ENCODE measurements around the gene CDH4.

CDH4 gene

DNA sequence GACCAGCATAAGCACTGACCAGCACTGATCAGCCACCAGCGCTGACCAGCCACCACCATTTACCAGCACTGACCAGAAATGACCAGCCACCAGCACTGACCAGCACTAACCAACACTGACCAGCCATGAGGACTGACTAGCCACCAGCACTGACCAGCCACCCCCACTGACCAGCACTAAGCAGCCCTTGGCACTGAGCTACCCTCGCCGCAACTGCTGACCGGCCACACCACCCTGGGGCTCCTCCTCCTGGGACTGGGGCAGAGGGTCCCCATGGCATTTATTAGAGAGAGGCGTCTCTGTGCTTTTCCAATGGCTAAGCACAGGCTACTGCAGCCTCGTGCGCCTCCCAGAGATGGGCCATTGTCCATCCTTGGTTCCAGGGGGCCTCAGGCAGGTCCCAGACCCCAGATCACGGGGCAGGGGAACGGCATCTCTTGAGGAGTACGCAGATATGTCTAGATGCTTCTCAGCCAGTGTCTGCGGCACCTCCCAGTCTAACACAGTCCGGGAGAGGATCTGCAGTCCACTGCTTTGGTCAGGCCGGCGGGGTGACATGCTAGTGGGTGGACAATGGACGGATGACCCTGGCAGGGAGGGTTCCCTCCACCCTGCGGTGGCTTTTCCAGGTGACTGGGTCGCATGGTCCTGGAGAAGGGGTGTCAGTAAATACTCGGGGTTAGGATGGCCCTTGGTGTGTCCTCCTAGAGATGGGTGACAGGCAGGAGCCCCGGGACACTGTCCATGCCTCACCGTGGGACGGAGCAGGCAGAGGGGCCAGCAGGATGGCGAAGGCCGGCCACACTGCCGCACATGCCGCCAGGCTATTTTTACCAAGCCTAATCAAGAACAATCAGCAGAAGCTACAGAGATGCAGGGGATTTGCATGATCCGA lies 645.6 kb downstream of the CDH4 start:
- DNase-seq = no peak

DNA sequence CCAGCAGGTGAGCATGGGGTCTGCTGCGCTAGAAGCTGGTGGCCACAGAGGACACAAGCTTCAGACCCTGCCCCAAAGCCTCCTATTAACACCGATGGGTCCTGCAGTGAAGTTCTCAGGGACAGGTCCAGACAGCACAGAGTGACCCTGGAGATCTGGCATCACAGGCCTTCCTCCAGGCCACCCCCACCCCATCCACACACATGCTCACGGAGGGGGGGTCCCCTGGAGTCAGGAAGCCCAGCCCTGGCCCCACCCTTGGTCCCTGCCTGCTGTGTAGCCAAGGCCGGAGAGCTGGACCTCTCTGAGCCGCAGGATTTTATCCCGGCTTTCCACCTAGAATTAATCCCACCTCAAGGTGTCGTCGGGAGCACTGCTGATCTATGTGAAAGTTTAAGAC lies 646.3 kb downstream of the CDH4 start:
- no peak for DNase-seq

DNA sequence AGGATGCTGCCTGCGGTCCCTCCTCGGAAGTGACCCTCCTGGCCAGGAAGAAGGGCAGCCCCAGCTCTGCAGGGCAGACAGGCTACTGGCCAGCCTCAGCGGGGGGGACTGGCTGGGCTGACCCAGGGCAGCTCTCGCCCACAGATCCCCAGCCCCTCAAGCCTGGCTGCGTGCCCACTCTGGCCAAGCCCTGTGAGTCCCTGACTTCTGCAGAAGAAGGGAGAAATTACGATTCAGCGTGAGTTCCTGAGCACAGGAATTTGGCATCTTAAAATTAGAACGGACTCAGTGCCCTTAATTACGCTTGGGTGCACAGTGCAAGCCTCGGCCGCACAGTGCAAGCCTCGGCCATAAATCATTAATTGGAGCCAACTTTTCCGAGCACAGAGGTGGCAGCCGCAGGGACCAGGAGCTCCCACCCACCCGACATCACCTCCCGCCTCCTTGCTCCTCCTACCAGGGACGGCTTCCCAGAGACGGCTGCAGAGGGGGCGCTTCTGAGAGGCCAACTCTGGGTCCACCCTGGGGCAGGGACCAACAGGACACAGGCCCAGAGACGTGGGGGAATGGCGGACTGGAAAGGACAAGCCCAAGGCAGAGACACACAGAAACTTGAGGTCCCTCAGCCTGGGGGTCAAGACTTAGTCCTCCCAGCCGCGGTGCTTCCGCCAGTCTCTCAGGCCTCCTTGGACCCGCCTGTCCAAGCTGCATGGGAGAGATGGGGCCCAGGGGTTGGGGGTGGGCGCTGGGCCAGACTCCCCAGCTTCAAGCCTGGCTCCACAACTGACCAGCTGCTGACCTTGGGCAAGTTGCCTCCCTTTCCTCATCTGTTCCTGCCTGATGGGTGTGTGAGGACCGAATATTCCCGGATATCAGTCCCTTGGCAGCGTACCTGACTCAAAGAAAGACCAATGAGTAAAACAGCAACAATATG lies 648.2 kb downstream of the CDH4 start:
- DNase-seq = no peak

DNA sequence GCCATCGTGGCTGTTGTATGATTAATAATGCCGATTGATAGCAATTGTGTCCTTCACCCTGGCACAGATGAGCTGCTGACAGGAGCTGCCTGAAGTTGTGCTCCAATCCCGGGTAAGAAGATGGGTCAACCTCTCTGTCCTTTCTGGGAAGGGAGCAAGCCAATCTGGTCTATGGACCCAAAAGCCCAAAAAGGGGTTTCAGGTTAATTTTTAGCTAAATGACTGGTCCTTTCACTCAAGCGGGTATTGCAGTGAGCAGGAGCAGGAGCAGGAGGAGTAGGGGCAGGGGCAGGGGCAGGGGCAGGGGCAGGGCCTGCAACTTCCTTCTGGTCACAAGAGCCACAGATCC lies 648.9 kb downstream of the CDH4 start:
- no peak for DNase-seq

DNA sequence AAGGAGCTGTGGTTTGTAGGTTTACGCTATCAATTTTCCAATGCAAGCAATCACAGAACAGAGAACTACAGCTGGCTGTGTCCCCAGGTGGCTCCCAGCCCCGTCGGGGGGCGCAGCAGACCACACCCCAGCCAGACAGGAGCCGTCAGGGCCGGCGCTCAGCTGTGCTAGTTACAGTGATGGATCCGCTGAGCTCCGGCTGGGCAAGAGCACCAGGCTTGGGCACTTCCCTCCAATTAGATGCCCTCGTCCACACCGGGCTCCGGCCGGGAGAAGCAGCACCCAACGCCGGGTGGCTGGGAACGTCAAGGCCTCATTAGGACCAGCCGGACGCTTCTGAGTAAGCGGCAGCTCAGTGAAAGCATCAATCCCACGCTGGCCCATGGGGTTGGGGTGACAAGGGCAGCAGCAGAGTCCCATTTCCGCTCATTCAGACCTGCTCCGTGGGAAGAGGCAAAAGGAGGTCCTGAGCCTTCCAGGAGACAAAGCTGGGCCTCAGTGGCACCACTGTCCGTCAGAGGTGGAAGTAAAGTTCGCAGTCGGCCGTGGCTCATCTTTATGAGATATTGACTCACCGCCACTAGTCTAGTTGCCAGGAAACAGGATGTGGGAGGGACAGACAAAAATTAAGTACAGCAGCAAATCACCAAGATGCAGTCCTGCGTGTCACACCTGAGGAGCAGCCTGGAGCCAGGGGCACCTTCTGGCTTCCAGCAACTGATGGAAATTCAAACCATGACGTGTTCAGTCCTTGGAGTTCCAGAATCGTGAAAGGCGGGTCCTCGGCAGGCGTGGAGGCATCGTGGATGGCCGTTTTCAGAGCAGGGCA lies 649.5 kb downstream of the CDH4 start:
- no peak for DNase-seq

DNA sequence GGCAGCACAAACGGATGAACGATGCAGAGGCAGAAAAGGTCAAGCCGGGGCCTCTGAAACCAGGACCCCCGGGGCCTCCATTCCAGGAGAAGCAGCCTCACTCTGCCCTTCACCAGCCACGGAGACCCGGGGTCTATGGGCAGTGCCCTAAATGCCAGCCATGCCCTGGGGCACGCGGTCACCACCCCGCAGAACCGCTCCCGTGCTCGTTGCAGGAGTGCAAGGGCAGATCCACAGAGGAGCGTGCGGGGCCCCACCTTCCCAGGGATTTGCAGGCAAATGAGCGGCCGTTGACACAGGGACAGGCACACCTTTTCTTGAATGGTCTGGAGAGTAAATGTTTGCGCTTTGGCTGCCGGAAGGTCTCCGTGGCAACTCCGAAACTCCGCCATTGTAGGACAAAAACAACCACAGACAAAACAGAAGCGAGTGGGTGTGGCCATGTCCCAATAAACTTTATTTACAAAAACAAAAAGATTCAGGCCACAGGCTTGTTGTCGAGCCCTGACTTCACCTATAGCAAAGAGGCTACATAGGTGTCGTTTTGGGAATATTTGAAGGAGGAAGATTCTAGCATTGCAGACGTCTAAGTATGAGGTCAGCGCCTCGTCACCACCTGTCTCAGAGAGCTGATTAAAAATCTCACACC lies 650.3 kb downstream of the CDH4 start:
- no peak for DNase-seq

DNA sequence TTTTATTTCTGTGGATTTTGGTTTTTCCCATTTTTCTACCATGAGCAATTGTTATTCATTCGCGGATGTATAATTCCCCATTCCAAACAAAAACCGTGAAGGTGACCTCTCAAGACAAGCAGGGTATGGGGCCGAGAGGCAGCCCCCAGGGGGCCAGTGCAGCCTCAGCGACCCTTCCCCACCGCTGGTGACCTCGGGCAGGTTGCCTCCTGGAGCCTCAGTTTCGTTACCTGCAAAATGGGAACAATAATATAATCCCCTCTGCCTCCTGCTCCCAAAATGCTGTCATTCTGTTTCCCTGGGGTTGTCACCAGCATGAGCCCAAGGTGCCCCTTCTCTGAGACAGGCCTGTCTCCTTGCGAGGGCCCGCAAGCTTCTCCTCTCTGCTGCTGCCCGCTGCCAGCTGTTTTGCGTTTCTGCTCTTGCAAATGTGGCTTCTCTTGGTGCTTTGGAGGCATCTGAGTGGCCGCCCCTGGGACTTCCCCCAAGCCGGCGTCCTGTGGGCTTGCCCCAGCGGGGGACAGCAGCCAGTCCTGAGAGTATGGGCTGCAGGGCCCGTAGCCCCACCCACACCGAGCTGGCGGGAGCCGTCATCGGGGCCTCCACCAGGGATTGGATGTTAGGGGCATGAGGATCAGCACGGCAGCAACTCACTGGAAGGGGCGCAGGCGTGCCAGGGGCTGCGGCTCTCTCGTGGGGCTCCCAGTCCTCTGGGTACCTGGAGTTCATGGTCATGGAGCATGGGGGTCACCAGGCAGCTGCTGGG lies 651.7 kb downstream of the CDH4 start:
- no peak for DNase-seq

DNA sequence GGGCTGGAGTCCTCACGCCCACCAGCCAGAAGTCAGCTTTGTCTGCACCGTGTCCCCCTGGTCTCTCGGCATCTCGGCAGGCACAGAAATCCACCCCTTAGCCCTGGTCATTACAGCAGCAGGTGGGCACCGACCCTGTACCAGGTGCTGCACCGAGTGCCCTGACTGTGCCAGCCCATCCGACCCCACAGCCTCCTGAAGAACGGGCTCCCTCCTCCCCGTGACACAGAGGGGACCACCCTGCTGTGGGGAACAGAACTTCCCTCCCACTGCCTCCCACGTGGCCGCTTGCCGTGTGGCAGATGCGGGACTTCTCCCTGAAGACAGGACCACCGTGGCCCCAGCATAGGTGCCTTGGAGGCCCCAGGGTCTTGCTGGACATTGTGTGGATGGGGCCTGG lies 652.4 kb downstream of the CDH4 start:
- DNase-seq = no peak

DNA sequence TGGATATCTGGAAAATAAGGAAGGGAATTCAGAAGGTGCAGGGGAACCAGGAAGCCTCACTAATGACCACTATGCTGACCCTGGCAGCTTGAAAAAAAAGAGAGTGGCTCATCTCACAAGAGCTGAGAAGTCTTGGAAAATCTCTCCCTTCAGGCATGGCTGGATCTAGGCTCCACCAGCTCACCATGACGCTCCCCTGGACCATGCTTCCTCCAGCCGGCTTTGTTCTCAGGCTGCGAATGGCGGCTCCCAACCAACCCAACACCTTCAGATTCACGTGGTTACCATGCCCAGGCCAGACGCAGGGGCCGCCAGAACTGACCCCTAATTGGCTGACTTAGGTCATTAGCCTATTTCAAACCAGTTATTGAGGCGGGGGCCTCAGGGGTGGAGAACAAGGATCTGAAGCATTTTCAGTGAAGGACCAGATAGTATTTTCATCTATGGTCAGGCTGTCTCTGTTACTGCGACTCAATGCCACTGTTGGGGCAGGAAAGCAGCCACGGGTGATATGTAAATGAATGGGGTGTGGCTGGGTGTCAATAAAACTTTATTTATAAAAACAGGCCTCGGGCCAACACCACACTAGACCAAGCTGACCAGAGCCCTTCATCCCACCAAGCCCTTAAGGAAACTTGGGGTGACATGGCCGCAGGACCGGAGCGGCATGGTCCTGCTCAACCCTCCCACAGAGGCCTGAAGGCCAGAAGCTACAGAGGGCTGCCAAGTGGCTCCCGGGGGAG lies 653.9 kb downstream of the CDH4 start:
- no peak for DNase-seq

DNA sequence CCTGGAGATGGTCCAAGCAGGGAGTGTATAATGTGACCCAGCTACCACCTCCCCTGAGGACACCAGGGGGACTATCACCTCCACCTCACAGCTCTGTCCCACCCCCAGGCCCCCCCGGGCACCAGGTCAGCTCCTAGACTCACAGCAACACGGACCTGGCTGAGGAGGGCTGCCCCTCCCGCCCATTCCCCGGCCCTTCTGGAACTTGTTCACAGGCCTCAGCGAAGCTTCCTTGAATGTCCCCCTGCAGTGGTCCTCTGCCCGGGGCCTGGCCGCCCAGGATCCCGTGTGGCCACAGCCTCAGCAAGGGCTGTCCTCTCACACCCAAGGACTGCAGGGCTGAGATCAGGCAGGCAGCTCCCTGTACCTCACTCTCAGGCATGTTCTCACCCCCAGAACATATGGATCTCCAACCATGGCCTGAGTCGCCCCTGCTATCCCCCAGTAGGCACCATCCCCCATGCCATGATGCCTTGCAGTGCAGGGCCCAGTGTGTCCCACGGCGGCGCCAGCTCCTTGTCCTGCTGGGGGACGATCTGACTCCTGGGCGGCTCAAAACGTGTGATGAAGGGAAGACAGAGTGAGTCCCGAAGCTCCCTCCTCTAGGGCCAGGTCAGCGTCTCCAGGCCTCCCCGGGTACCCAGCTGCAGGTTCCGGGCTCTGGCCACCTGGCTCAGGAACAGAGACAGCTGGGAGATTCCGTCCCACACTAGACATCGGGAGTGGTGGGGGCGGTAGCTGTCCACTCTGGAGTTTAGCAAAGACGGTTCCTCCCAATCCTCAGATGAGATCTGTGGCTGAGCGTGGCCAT lies 655.2 kb downstream of the CDH4 start:
- no peak for DNase-seq

DNA sequence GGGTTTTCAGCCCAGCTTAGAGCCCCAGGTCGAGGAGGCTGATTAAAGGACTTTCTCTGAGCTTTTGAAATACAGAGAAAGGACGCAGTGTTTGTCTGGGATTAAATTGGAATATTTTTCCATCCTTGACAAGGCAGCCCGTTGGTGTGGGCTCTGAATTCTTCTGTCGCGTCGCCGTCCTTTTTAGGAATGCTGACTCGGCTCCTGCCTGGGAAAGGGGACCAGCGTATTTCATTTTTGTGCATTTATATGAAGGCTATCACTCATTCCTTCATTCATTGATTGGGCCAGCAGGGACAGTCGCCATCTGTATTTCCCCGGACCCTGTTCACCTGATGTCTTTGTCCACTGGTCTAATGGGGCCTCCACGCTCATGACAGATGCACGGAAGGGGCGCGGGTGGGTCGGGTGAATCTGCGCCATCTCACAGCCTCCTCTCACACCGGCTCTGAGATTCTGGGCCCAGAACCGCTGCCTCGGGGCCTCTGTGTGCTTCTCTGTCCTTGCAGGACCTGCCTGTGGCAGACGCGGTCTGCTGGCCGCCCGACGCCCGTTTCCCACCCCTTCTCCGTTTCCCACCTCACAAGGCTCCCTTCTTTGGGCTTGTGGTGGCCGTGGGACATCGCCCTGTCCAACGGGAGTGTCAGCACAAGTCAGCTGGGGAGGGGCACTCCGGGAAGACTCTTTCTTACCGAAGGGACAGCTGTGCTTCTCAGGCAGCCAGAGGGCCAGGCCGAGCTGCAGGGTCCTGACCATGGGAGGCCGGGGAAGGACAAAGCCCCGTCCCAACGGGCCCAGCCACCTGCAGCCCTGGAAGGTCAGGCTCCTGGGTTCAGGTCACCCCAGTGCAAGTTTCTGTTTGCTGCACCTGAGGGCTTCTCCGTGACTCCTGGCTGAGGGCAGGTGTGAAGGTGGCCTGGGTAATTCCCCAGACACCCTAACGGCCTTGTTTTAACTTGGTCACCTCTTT lies 656.3 kb downstream of the CDH4 start:
- no peak for DNase-seq

DNA sequence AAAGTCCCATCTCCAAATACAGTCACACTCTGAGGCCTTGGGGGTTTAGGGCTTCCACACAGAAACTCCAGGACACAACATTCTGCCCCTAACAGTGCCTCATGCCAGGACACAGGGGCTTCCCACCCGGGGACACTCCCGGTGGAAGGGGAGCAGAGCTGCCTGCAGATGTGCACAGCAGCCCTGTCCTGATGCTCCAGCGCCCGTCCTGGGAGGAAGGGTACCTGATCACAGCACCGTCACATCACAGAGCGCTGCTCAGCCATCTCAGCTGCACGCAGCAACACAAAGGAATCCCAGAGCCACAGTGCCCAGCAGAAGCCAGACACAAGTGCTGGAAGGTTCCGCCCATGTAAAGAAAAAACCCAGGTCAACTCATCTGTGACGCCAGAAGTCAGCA lies 657.0 kb downstream of the CDH4 start:
- no peak for DNase-seq

DNA sequence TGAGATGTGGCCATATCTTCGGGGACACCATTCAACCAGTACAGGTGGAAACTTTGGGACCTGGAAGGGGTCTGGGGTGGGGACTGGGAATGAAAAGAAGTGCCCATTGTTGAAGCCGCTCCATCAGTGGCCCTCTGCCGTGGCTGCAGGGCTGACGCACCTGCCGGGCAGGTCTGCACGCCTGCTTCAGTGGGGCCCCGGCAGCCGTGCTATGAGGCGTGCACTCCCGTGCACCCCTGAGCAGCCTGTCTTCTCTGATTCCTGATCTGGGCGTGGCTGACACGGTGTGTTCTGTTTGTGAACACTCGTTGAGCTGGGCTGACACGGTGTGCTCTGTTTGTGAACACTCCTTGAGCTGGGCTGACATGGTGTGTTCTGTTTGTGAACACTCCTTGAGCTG lies 657.8 kb downstream of the CDH4 start:
- no peak for DNase-seq

DNA sequence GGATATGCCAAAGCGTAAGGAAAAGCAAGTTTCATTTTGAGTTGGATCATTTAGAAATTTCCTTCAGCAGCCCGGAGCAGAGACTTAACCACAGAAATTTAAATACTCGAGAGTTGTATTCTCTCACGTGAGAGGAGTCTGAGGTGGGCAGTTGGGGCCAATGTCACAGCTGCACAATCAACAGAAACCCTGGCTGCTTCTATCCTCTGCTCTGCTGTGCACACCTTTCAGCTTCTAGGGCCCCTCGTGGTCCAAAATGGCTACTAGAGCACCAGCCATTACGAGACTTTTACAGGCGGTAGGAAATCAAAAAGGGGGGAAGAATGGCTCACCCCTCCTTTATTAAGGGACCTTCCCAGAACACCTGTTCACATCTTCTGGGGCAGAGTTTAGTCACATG lies 659.8 kb downstream of the CDH4 start:
- no peak for DNase-seq

DNA sequence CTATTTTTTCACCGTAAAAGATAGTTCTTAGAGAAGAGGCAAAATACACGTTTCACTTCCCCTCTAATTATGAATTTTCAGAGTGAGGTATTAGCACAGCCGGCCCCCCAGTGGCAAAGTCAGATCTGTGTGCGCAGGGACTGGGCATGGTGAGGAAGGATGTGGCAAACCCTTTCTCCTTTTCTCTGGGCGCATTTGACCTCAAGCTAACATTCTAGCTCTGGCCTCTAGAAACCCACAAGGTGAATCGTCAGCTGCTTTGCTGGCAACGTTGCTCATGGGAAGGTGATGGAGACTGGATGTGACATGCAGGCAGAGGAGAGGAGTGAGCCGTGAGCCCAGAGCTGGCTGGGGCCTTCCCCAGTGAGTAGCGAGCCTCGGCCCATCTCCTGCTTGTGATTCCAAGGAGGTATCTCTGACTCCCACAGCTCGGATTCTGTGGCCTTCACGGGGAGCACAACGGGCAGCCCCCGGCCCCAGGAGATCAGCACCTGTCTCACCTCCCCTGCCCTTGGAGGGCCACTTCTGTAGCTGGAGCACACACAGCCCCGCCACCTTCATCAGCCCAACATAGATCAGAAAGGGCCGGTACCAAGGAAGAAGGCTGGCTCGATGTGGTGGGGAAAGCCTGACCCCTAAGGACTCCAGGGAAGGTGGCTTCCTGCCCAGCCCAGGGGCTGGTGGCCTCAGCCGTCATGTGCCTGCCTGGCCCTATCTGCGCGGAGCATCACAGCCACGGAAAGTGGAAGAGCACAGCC lies 660.8 kb downstream of the CDH4 start:
- DNase-seq = no peak

DNA sequence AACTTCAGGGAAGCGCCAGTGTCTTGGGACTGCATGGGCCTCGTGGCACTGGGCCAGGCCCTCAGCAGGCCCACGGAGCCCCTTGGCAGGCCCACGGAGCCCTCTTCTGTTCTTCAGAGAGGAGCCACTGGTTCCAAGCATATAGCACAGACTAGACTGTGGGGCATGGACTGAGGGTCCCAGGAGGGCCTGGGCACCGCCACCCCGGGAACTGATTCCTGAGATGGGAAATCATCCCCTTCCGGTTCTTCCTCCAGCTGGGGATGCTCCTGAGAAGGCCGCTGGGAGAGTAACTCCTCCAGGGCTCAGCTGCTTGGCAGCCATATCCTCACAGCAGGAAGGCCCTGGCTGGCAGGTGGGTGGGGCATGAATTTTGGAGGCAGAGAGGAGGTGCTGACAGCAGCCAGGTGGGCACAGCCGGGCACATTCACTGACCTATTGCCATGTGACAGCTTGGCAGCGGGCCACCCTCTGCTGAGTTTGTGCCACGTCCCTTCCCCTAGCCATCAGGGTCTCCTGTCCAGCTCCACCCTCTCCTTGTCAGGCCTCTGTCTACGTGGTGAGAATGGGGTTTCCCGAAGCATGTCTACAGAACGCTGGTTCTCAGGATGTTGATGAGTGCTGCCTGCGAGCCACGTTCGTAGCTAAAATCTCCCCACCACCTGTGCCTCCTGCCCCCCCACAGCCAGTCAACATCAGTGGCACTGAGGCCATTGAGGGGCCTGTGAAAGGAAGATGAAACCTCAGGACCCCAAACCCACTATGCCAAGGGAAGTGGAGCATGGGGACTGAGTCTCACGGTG lies 661.6 kb downstream of the CDH4 start:
- DNase-seq = no peak

DNA sequence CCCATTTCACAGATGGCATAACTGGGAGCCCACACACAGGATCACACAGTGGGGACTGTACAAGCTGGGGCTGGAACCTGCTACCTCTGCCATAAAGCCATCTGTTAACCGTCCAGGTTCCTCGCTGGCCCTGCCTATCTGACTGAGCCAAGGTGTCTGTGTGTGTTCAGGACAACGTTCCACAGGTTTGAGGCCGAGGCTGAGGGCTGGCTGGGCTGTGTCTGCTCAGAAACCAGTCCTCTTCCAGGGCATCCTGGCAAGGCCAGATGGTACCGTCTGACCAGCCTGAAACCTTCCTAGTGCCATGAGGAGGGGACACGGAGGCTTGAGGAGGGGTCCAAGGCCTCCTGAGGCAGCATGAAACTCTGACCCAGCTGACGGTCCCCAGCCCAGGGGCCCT lies 663.0 kb downstream of the CDH4 start:
- no peak for DNase-seq

All from activated naive CD4-positive, alpha-beta T cell treated with Interleukin-2 at 50 U/mL for 16 hours (primary cell).